GM12874 (cell line): ENCODE measurements around the gene HORMAD2.

Experiments used
- TF ChIP-seq, protein P1 (sequence below): IDR thresholded peaks from 2 replicates; pipeline ENCODE4 v1.5.1; 2011; ENCODE audit warnings: low read depth, mild to moderate bottlenecking, control low read depth, low read length, moderate library complexity; ENCODE audit not compliant: insufficient read depth

Gene HORMAD2

DNA sequence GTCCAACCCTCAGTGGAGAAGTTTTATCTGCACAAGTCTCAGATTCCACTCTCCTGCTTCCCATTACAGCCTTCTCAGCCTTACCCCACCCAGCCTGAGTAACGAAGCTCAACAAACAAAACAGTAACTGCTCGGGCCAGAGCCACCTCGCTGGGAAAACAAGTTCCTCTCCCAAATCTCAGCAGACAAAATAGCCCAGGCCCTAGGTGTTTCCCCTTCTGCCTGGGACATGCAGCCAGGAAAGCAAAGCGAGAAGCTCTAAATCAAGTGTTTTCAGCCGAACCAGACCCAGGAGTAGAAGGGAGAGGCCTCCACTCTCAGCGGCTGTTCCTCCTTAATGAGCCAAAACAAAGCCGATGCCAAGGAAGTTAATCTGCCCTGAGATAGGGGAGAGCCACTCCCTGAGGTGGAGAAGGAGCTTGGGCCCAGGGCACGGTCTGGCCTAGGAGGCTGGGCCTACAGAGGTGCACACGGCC is 122.3 kb downstream of the HORMAD2 start:
- TF ChIP-seq, protein P1, sequence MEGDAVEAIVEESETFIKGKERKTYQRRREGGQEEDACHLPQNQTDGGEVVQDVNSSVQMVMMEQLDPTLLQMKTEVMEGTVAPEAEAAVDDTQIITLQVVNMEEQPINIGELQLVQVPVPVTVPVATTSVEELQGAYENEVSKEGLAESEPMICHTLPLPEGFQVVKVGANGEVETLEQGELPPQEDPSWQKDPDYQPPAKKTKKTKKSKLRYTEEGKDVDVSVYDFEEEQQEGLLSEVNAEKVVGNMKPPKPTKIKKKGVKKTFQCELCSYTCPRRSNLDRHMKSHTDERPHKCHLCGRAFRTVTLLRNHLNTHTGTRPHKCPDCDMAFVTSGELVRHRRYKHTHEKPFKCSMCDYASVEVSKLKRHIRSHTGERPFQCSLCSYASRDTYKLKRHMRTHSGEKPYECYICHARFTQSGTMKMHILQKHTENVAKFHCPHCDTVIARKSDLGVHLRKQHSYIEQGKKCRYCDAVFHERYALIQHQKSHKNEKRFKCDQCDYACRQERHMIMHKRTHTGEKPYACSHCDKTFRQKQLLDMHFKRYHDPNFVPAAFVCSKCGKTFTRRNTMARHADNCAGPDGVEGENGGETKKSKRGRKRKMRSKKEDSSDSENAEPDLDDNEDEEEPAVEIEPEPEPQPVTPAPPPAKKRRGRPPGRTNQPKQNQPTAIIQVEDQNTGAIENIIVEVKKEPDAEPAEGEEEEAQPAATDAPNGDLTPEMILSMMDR = no peak

DNA sequence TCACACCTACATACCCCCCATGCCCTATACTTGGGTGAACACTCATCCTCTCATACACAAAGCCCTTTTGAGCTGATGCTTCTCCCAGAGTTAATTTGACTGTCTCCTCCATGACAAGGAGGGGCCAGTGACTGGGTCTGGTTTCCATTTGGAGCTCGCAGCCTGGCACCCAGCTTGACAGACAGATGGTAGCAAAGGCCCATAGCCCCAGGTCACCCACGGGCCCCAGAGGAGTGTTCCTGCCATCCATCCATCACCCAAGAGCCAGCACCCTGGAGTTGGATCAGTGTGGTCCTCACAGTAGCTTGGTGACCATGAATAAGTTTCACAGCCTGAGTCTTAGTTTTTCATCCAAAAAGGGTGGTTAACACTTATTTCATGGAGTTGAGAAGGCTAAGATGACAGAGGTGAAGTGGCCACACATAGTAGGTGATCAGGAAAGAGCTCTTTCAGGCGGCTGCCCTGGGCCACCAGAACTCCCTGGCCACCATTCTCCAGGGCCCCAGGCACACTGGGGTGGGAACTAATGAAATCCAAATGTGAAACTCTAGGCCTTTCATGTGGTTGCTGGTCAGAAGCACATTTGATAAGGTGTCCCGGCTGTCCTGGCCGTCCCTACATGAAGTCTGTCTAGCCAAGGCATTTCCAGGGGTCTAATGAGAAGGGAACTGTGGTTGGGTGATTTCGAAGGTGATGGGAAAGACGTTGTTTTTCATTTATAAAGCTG is 123.9 kb downstream of the HORMAD2 start:
- TF ChIP-seq, protein P1 = no peak

DNA sequence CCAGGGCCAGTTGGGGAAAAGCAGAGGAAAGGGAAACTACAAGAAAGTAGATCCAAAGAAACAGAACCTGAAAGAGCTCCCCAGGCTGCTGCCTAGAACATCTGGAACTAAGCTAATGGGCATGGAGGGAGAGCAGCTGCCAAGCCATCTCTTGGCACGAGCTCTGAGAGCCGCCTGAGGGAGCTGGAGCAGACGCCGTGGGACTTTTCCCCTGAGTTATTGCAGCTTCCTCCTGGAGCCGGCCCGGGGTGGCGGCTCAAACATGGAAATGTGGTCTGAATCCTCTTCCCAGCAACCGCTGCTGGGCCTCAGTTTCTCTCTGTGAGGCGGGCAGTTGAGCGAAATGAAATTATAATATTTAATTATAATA is 124.5 kb downstream of the HORMAD2 start:
- TF ChIP-seq, protein P1 = no peak

DNA sequence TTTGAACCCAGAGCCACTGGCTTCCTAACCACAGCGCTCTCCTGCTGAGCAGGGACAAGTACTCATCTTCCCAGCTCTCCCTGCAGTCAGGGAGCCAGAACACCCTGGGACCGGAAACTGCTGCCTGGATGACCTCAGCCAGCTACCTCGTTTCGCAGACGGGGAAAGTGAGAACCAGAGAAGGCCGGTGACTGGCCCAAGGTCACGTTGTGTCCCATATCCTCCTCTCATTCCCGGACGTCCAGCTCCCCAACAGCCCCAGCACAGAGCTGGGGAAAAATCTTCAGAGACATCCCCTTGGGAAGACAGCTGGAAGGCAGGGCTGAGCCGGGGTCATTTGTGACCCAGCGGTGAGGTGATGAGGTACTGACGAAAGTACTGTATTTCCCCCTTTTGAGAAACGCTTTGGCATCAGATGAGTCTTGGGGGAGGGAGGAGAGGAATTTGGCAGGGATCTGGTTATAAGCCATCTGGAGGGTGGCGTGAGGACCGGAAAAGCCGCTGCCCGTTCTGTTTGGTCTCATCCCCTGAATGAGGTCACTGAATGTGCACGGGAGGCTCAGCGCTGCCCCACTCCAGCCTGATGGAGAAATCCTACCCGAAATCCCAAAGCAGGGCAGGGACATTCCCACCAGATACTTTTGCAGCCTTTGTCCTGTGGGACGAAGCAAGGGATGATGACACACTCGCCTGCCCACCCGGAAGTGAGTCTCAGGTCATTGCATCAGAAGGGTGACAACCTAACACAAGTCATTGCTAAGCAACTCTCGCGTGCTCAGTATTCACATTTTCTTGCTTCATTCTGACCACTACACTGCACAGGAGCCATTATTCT is 125.2 kb downstream of the HORMAD2 start:
- TF ChIP-seq, protein P1 = no peak

DNA sequence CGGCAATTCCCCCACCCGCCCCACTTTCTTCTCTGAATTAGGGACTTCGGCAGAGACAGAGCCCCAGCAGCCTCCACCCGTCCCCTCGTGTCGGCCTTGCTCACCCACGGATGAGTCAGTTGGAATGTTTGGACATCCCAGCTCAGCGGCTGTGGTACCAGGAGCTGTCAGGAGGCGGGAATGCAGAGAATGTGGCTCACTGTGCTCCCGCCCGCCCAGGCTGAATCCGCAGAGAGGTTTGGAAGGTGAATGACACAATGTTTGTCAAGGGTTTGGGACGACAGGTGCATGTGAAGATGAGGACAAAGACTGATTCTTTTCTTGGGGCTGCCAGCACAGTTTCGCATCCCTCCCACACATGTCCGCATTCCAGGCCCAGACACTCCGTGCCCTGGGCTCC is 126.7 kb downstream of the HORMAD2 start:
- TF ChIP-seq, protein P1 = no peak

DNA sequence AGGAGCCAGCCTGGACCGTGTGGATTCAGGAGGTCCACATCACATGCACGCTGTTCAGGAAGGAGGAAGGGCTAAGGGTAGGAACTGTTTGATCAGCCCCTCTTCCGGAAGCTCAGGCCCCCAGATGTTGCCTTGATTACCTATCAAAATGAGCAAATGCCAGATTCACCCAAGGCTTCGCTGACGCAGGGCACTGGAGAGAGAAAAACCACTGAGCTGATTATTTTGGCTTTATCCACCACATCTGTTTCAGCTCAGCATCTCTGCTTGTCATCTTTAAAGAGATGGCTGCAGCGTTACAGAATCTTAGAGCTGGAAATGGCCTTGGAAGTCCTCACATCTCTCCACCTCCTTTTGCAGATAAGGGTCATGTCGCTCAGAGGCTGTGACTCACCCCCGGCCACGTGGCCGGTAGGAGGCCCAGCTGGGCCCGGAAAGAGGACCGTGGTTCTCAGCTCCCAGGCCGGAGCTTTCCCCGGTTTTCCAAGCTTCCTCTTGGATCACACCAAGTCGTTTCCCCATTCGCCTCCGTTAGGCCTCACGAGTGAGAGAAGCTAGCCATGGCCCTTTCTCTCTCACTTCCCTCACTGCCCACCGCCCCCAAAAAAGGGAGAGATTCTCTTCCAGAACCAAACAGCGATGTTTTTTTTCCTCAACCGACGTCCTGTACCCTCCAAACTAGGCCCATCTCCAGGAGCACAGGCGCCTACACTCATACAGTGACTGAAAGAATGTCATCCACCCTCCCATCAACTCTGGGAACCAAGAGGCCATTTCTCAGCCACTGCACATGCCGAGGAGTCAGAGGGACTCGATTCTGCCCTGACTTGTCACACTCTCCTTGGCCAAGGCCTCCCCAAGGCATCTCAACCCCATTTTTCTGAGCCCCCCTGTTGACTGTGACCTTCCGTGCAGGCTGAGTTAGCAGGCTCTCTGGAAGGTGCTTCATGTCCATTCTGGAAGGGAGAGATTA is 128.7 kb downstream of the HORMAD2 start:
- TF ChIP-seq, protein P1 = no peak
